Peyer's patch (tissue), 4 donors: ENCODE results near the gene GINS1.

Source experiments
- CTCF ChIP-seq, 6 experiments: fragments of 450-650 bp in 4 of 6; fragments of 200-600 bp in 2 of 6; sonication (generic) in 1 of 6; IDR thresholded peaks; one replicate each; pipeline ENCODE4 v1.5.1; 2017 to 2019; ENCODE audit warnings: antibody characterized with exemption in 6 of 6, mild to moderate bottlenecking in 3 of 6, moderate library complexity in 1 of 6
- POLR2A ChIP-seq, 2 donors: fragments of 450-650 bp; IDR thresholded peaks; one replicate each; pipeline ENCODE4 v1.5.1; 2017; ENCODE audit warnings: antibody characterized with exemption in 2 of 2, mild to moderate bottlenecking in 2 of 2, moderate library complexity in 2 of 2

GRCh38 chr20:25461786-25462545 is 54.5 kb downstream of the GINS1 start:
- TF ChIP-seq POLR2A (IDR thresholded peaks at IDR 0.05) (no peak), CTCF (IDR thresholded peaks at IDR 0.05) (no peak)
